IMR-90 (cell line): ENCODE measurements around the gene CTDSP2. TPM values are rescaled to one million over a fixed set of nuclear protein-coding genes. Genes with fewer than 3 reads are reported as not detected.

Experiments
- ATAC-seq: fragments of 200-7000 bp; cut with Tn5 transposase; 2 replicates; pipeline ENCODE4 v1.9.1; 2020; ENCODE audit warnings: low read depth, mild to moderate bottlenecking, moderate library complexity
- BruUV-seq: library from RNA; stranded (reverse); fragments of 400-500 nt; replicated peaks from 2 replicates; lab custom pipeline; 2021; lab: Mats Ljungman, UMichigan
- CTCF ChIA-PET: fragments of 300-600 bp; formaldehyde crosslinking; extraction: SDS; loops from one replicate; lab custom pipeline; 2021; ENCODE audit warnings: antibody characterized with exemption; lab: Yijun Ruan, JAX
- POLR2A ChIA-PET: fragments of 300-600 bp; sonication (Branson Sonifier 250); formaldehyde crosslinking; loops from one replicate; lab custom pipeline; 2022; ENCODE audit warnings: antibody characterized with exemption; ENCODE audit not compliant: unreplicated experiment; lab: Charles Lee
- DNase-seq: peaks from one replicate; pipeline ENCODE4 v3.0.0; 2013
- H2AFZ ChIP-seq: replicated peaks from 2 replicates; pipeline ENCODE3; 2013; ENCODE audit warnings: low read length, mild to moderate bottlenecking; ENCODE audit not compliant: poor library complexity
- H2AK5ac ChIP-seq: 2 replicates; pipeline ENCODE4 v1.6.1; 2013; ENCODE audit warnings: low read depth, low read length, inconsistent platforms
- H2AK9ac ChIP-seq: replicated peaks from 2 replicates; pipeline ENCODE3; 2013; ENCODE audit warnings: mild to moderate bottlenecking, low read depth, low read length, moderate library complexity; ENCODE audit not compliant: poor library complexity
- H2BK120ac ChIP-seq: 2 replicates; pipeline ENCODE4 v1.6.1; 2013; ENCODE audit warnings: low read depth, low read length, inconsistent platforms
- H2BK15ac ChIP-seq: 3 replicates; pipeline ENCODE4 v1.6.1; 2013; ENCODE audit warnings: low read depth, low read length, inconsistent platforms
- H2BK20ac ChIP-seq: 2 replicates; pipeline ENCODE4 v1.6.1; 2013; ENCODE audit warnings: low read depth, mild to moderate bottlenecking, inconsistent platforms, low read length, moderate library complexity
- H2BK5ac ChIP-seq: 2 replicates; pipeline ENCODE4 v1.6.1; 2013; ENCODE audit warnings: mild to moderate bottlenecking, low read depth, low read length, inconsistent platforms; ENCODE audit not compliant: poor library complexity, severe bottlenecking
- H3K14ac ChIP-seq: replicated peaks from 2 replicates; pipeline ENCODE4 v1.6.1; 2013; ENCODE audit warnings: low read depth, low read length, inconsistent platforms
- H3K18ac ChIP-seq: 2 replicates; pipeline ENCODE4 v1.6.1; 2013; ENCODE audit warnings: low read depth, low read length, control low read depth
- H3K23ac ChIP-seq: 2 replicates; pipeline ENCODE4 v1.6.1; 2013; ENCODE audit warnings: low read depth, low read length, inconsistent platforms
- H3K27ac ChIP-seq: 2 replicates; pipeline ENCODE4 v1.5.1; 2013; ENCODE audit warnings: mild to moderate bottlenecking, control low read depth, low read length; ENCODE audit not compliant: insufficient read depth
- H3K27me3 ChIP-seq: 2 replicates; pipeline ENCODE4 v1.6.1; 2013; ENCODE audit warnings: low read length; ENCODE audit not compliant: control insufficient read depth, insufficient read depth
- H3K36me3 ChIP-seq: 2 replicates; pipeline ENCODE4 v1.6.1; 2013; ENCODE audit warnings: low read length, mixed read lengths; ENCODE audit not compliant: control insufficient read depth, insufficient read depth
- H3K4ac ChIP-seq: 2 replicates; pipeline ENCODE4 v1.6.1; 2013; ENCODE audit warnings: low read depth, low read length, inconsistent platforms
- H3K4me1 ChIP-seq: 2 replicates; pipeline ENCODE4 v1.6.1; 2013; ENCODE audit warnings: low read length, mixed read lengths; ENCODE audit not compliant: control insufficient read depth, insufficient read depth
- H3K4me2 ChIP-seq: 2 replicates; pipeline ENCODE4 v1.6.1; 2013; ENCODE audit warnings: low read depth, mild to moderate bottlenecking, control low read depth, low read length, moderate library complexity
- H3K4me3 ChIP-seq: 2 replicates; pipeline ENCODE4 v1.5.1; 2013; ENCODE audit warnings: low read depth, mild to moderate bottlenecking, control low read depth, low read length, moderate library complexity; ENCODE audit not compliant: insufficient read depth
- H3K56ac ChIP-seq: 2 replicates; pipeline ENCODE4 v1.6.1; 2013; ENCODE audit warnings: low read length, inconsistent platforms; ENCODE audit not compliant: insufficient read depth; ENCODE audit errors: extremely low read depth
- H3K79me1 ChIP-seq, 2 experiments: 2 replicates each; pipeline ENCODE4 v1.6.1; 2013; ENCODE audit warnings: low read length in 2 of 2, inconsistent platforms in 1 of 2, low read depth in 1 of 2
- H3K9ac ChIP-seq: 2 replicates; pipeline ENCODE4 v1.6.1; 2013; ENCODE audit warnings: low read depth, low read length, control low read depth
- H3K9me1 ChIP-seq: 2 replicates; pipeline ENCODE4 v1.6.1; 2013; ENCODE audit warnings: low read length, inconsistent platforms; ENCODE audit not compliant: insufficient read depth
- H3K9me3 ChIP-seq: 2 replicates; pipeline ENCODE4 v1.6.1; 2013; ENCODE audit warnings: low read length; ENCODE audit not compliant: control insufficient read depth, insufficient read depth
- H4K20me1 ChIP-seq: 2 replicates; pipeline ENCODE4 v1.6.1; 2013; ENCODE audit warnings: low read length, inconsistent platforms; ENCODE audit not compliant: insufficient read depth
- H4K5ac ChIP-seq: 2 replicates; pipeline ENCODE4 v1.6.1; 2013; ENCODE audit warnings: mild to moderate bottlenecking, low read depth, low read length, control low read depth
- H4K8ac ChIP-seq, 2 experiments: 2 replicates each; pipeline ENCODE4 v1.6.1; 2013; ENCODE audit warnings: low read depth in 2 of 2, low read length in 2 of 2, control low read depth in 1 of 2, inconsistent platforms in 1 of 2
- H4K91ac ChIP-seq: 2 replicates; pipeline ENCODE4 v1.6.1; 2013; ENCODE audit warnings: low read depth, low read length, inconsistent platforms; ENCODE audit not compliant: insufficient read depth
- BHLHE40 ChIP-seq: fragments of 150-350 bp; IDR thresholded peaks from 2 replicates; pipeline ENCODE4 v1.6.1; 2016; ENCODE audit warnings: mild to moderate bottlenecking, low read depth, low read length
- CTCF ChIP-seq: conservative IDR thresholded peaks from 2 replicates; pipeline ENCODE4 v1.5.1; 2012; ENCODE audit warnings: mild to moderate bottlenecking, low read depth, low read length, improper control_type of control experiment
- ELK1 ChIP-seq: fragments of 150-350 bp; IDR thresholded peaks from 2 replicates; pipeline ENCODE4 v1.6.1; 2016; ENCODE audit warnings: low read depth, mild to moderate bottlenecking, low read length, moderate library complexity, borderline replicate concordance
- FOS ChIP-seq: fragments of 150-350 bp; IDR thresholded peaks from 2 replicates; pipeline ENCODE4 v1.6.1; 2016; ENCODE audit warnings: low read depth, low read length
- MAFK ChIP-seq: IDR thresholded peaks from 2 replicates; pipeline ENCODE4 v1.6.1; 2012; ENCODE audit warnings: low read depth, low read length, improper control_type of control experiment
- MXI1 ChIP-seq: IDR thresholded peaks from 2 replicates; pipeline ENCODE4 v1.6.1; 2012; ENCODE audit warnings: low read depth, mild to moderate bottlenecking, low read length, moderate library complexity, borderline replicate concordance
- RAD21 ChIP-seq: IDR thresholded peaks from 2 replicates; pipeline ENCODE4 v1.6.1; 2012; ENCODE audit warnings: low read length, improper control_type of control experiment
- RCOR1 ChIP-seq: IDR thresholded peaks from 2 replicates; pipeline ENCODE4 v1.6.1; 2012; ENCODE audit warnings: mild to moderate bottlenecking, low read length, improper control_type of control experiment; ENCODE audit not compliant: insufficient replicate concordance
- RFX5 ChIP-seq: IDR thresholded peaks from 2 replicates; pipeline ENCODE4 v1.8.0; 2012; ENCODE audit warnings: low read depth, mild to moderate bottlenecking, low read length, moderate library complexity
- SMC3 ChIP-seq: fragments of 150-350 bp; IDR thresholded peaks from 2 replicates; pipeline ENCODE4 v1.6.1; 2016; ENCODE audit warnings: low read depth, mild to moderate bottlenecking, antibody characterized with exemption, low read length, moderate library complexity
- USF2 ChIP-seq: fragments of 150-350 bp; IDR thresholded peaks from 2 replicates; pipeline ENCODE4 v1.6.1; 2017; ENCODE audit warnings: mild to moderate bottlenecking, antibody characterized with exemption, low read length, low read depth
- WGBS, 2 experiments: methylation state at CpG; one replicate each; pipeline versions ENCODE4 v1.1.5 to v1.1.7; 2013; ENCODE audit warnings: missing lambda C conversion rate in 2 of 2; ENCODE audit not compliant: insufficient read length in 1 of 2; ENCODE audit errors: extremely low coverage in 2 of 2; 5-methylcytosine and 5-hydroxymethylcytosine counted together
- dilution Hi-C: fragments of 300-500 bp; cut with HindIII; formaldehyde crosslinking; loops from one replicate; pipeline ENCODE4 v1.14.3; 2018; ENCODE audit warnings: low sequenced_read_pairs; ENCODE audit not compliant: unreplicated experiment
- in situ Hi-C: fragments of 300-500 bp; cut with MboI; formaldehyde crosslinking; loops from 3 replicates; pipeline ENCODE4 v1.14.3; 2019; ENCODE audit warnings: low sequenced_read_pairs, inconsistent platforms, mixed read lengths
- intact Hi-C: fragments of 100-400 bp; cut with micrococcal nuclease; formaldehyde crosslinking; loops from 2 replicates; pipeline ENCODE4 v1.10.0; 2022
- polyA plus RNA-seq, 3 experiments: library from polyadenylated mRNA; depleted of rRNA; stranded (reverse); fragments of >200 nt; gene quantifications; 2 replicates each; pipeline ENCODE4 v1.2.3, GENCODE V29; 2012; ENCODE audit warnings: low replicate concordance in 1 of 3
- total RNA-seq: library from RNA; depleted of rRNA; stranded (reverse); fragments of >200 nt; gene quantifications from 2 replicates; pipeline ENCODE4 v1.2.3, GENCODE V29; 2012

The CTDSP2 gene
- total and polyA plus RNA-seq, 2 of the 4 experiments (the other 2 are of a cell fraction) = 114 to 156 TPM

- Histone ChIP-seq H2BK120ac (no peak overlapping the region), H4K91ac (no peak overlapping the region), H3K79me1 (peaks cover 48 to 76% of the 10 kb centered on the region in 2 experiments), H3K9me3 (no peaks in the 10 kb centered on the region), H4K20me1 (peaks cover 87% of the 10 kb centered on the region), H2BK20ac (no peak overlapping the region), H3K27me3 (no peaks in the 10 kb centered on the region), H3K56ac (no peak overlapping the region), H3K27ac (no peak overlapping the region), H2AFZ (no peak overlapping the region), H4K5ac (no peak overlapping the region), H3K36me3 (peaks cover 78% of the 10 kb centered on the region), H3K4me2 (no peak overlapping the region), H3K9ac (no peak overlapping the region), H3K23ac (no peak overlapping the region), H3K9me1 (peaks cover 6% of the 10 kb centered on the region), H2BK15ac (no peak overlapping the region), H2AK5ac (no peak overlapping the region), H3K4ac (no peak overlapping the region), H3K18ac (no peak overlapping the region), H2AK9ac (no peak overlapping the region), H2BK5ac (no peak overlapping the region), H3K14ac (no peak overlapping the region), H3K4me1 (peaks cover 10% of the 10 kb centered on the region), H3K4me3 (no peak overlapping the region), H4K8ac (no peak overlapping the region)
- ChIA-PET POLR2A (no interaction called here), CTCF (no interaction called here)
- no CpG with 5 or more reads among the region's 2 CpGs for WGBS, 2 experiments
- DNase-seq (no peak), ATAC-seq (no peak)
- intact Hi-C loops (no loop called here), in situ Hi-C loops (loop anchor here (5.0 kb wide), 1 partner anchor 81 kb away; no protein-coding TSS in a partner anchor), dilution Hi-C loops (no loop called here)
- BruUV-seq = no TSS peak
- no peak for TF ChIP-seq ELK1
- TF ChIP-seq CTCF = no peak
- TF ChIP-seq RFX5 = no peak
- no peak for TF ChIP-seq USF2
- no peak for TF ChIP-seq MXI1
- TF ChIP-seq BHLHE40 = no peak
- TF ChIP-seq FOS = no peak
- TF ChIP-seq MAFK = no peak
- no peak for TF ChIP-seq RCOR1
- no peak for TF ChIP-seq RAD21
- TF ChIP-seq SMC3 = no peak
Observed at GRCh38 chr12:57826400-57826799, 20.1 kb downstream of the CTDSP2 start.
